ENCODE measurements around the gene SENP1. TPM values are rescaled to one million over a fixed set of nuclear protein-coding genes. Genes with fewer than 3 reads are reported as not detected.

The SENP1 gene
- total RNA-seq, 1 experiment from 2014 or later = 17.7 TPM

GRCh38 chr12:48008349-48008748 lies 97.5 kb downstream of the SENP1 start:
- Mint-ChIP-seq H3K4me1 (ENCODE audit: low read depth, unreplicated experiment) (no peaks in the 10 kb centered on the region), H3K4me3 (ENCODE audit: low read depth, unreplicated experiment) (no peak overlapping the region), H3K9me3 (ENCODE audit: low read depth, unreplicated experiment) (no peaks in the 10 kb centered on the region), H3K27ac (ENCODE audit: unreplicated experiment) (no peak overlapping the region), H3K36me3 (ENCODE audit: insufficient read depth, unreplicated experiment) (no peaks in the 10 kb centered on the region), H3K27me3 (ENCODE audit: unreplicated experiment) (peaks cover 99% of the 10 kb centered on the region)
- intact Hi-C loops (cut with micrococcal nuclease; ENCODE audit: unreplicated experiment) = no loop called here
- no peak for TF ChIP-seq CTCF (IDR thresholded peaks at IDR 0.05; ENCODE audit: unreplicated experiment)
- BruUV-seq (replicated peaks) = no TSS peak
- no peak for DNase-seq
- CTCF ChIA-PET = no interaction called here

GRCh38 chr12:48007206-48007605 lies 98.7 kb downstream of the SENP1 start:
- CTCF ChIA-PET = interaction anchor here (0.5 kb wide), 1 partner anchor 1344 kb away, joined by 5 read pairs; no protein-coding TSS in a partner anchor
- no peak for DNase-seq
- intact Hi-C loops (cut with micrococcal nuclease; ENCODE audit: unreplicated experiment) = no loop called here
- H3K9me3 Mint-ChIP-seq (ENCODE audit: low read depth, unreplicated experiment) = no peaks in the 10 kb centered on the region
- H3K4me1 Mint-ChIP-seq (ENCODE audit: low read depth, unreplicated experiment) = no peaks in the 10 kb centered on the region
- H3K27me3 Mint-ChIP-seq (ENCODE audit: unreplicated experiment) = peaks cover 99% of the 10 kb centered on the region
- no peak for TF ChIP-seq CTCF (IDR thresholded peaks at IDR 0.05; ENCODE audit: unreplicated experiment)
- H3K27ac Mint-ChIP-seq (ENCODE audit: unreplicated experiment) = no peak overlapping the region
- no TSS peak for BruUV-seq (replicated peaks)
- no peak overlapping the region for H3K4me3 Mint-ChIP-seq (ENCODE audit: low read depth, unreplicated experiment)
- H3K36me3 Mint-ChIP-seq (ENCODE audit: insufficient read depth, unreplicated experiment) = no peaks in the 10 kb centered on the region

GRCh38 chr12:48005750-48006021 lies 100.2 kb downstream of the SENP1 start:
- intact Hi-C loops (cut with micrococcal nuclease; ENCODE audit: unreplicated experiment) = no loop called here
- H3K4me3 Mint-ChIP-seq (ENCODE audit: low read depth, unreplicated experiment) = no peak overlapping the region
- H3K9me3 Mint-ChIP-seq (ENCODE audit: low read depth, unreplicated experiment) = no peaks in the 10 kb centered on the region
- H3K36me3 Mint-ChIP-seq (ENCODE audit: insufficient read depth, unreplicated experiment) = peaks cover 8% of the 10 kb centered on the region
- BruUV-seq (replicated peaks) = no TSS peak
- no peak for TF ChIP-seq CTCF (IDR thresholded peaks at IDR 0.05; ENCODE audit: unreplicated experiment)
- no peaks in the 10 kb centered on the region for H3K4me1 Mint-ChIP-seq (ENCODE audit: low read depth, unreplicated experiment)
- CTCF ChIA-PET = no interaction called here
- H3K27me3 Mint-ChIP-seq (ENCODE audit: unreplicated experiment) = peaks cover 99% of the 10 kb centered on the region
- no peak for DNase-seq
- no peak overlapping the region for H3K27ac Mint-ChIP-seq (ENCODE audit: unreplicated experiment)

- intact Hi-C loops (cut with micrococcal nuclease; ENCODE audit: unreplicated experiment) = no loop called here
Measured at GRCh38 chr12:48005001-48005749, 100.7 kb downstream of the SENP1 start.

More at GRCh38 chr12:48005001-48005749, 100.7 kb downstream of the SENP1 start:
- Mint-ChIP-seq H3K27ac (ENCODE audit: unreplicated experiment) (no peak overlapping the region), H3K27me3 (ENCODE audit: unreplicated experiment) (peaks cover 99% of the 10 kb centered on the region), H3K9me3 (ENCODE audit: low read depth, unreplicated experiment) (no peaks in the 10 kb centered on the region), H3K4me3 (ENCODE audit: low read depth, unreplicated experiment) (no peak overlapping the region), H3K36me3 (ENCODE audit: insufficient read depth, unreplicated experiment) (peaks cover 8% of the 10 kb centered on the region), H3K4me1 (ENCODE audit: low read depth, unreplicated experiment) (no peaks in the 10 kb centered on the region)
- no TSS peak for BruUV-seq (replicated peaks)
- no peak for TF ChIP-seq CTCF (IDR thresholded peaks at IDR 0.05; ENCODE audit: unreplicated experiment)
- DNase-seq = no peak
- CTCF ChIA-PET = interaction anchor here (0.6 kb wide), 1 partner anchor 16 kb away, joined by 9 read pairs; no protein-coding TSS in a partner anchor
